Endothelial cell of umbilical vein (primary cell): ENCODE data around the gene TLX3. TPM values are rescaled to one million over a fixed set of nuclear protein-coding genes. Genes with fewer than 3 reads are reported as not detected.

ENCODE experiments used
- BruUV-seq: library from RNA; stranded (reverse); fragments of 400-500 nt; replicated peaks from 2 replicates; lab custom pipeline; 2021; lab: Mats Ljungman, UMichigan
- CTCF ChIA-PET: fragments of 300-600, 350-600 bp; sonication (Branson Sonifier 250); formaldehyde crosslinking; loops from one replicate; lab custom pipeline; 2021; ENCODE audit warnings: antibody characterized with exemption, inconsistent platforms; lab: Charles Lee
- POLR2A ChIA-PET: fragments of 300-600, 350-600 bp; sonication (Branson Sonifier 250); formaldehyde crosslinking; loops from one replicate; lab custom pipeline; 2021; ENCODE audit warnings: antibody characterized with exemption, inconsistent platforms; lab: Charles Lee
- DNase-seq: peaks from one replicate; pipeline ENCODE4 v3.0.0-alpha.2; 2011; ENCODE audit warnings: low read depth, low spot score
- FAIRE-seq: peaks from 2 replicates; lab custom pipeline; 2011; peaks lifted over from hg19 to GRCh38; lab: Jason Lieb, UNC
- H2AFZ ChIP-seq: 2 replicates; pipeline ENCODE4 v1.6.0; 2012; ENCODE audit warnings: low read depth, low read length, control low read depth, inconsistent platforms
- H3K27ac ChIP-seq: 2 replicates; pipeline ENCODE4 v1.5.1; 2011; ENCODE audit warnings: low read depth, mild to moderate bottlenecking, control low read depth, low read length, moderate library complexity; ENCODE audit not compliant: insufficient read depth
- H3K27me3 ChIP-seq, 2 experiments: 2 replicates each; pipeline versions ENCODE4 v1.6.0 to v1.6.1; 2011; ENCODE audit warnings: low read length in 2 of 2, mixed read lengths in 1 of 2; ENCODE audit not compliant: control insufficient read depth in 2 of 2, insufficient read depth in 2 of 2
- H3K36me3 ChIP-seq, 2 experiments: 2 replicates in 1 of 2; 3 replicates in 1 of 2; pipeline ENCODE4 v1.5.1; 2011; ENCODE audit warnings: low read length in 2 of 2, mild to moderate bottlenecking in 1 of 2, moderate library complexity in 1 of 2; ENCODE audit not compliant: control insufficient read depth in 2 of 2, insufficient read depth in 2 of 2; ENCODE audit errors: extremely low read depth in 1 of 2
- H3K4me1 ChIP-seq: 3 replicates; pipeline ENCODE4 v1.5.1; 2011; ENCODE audit warnings: mild to moderate bottlenecking, low read length; ENCODE audit not compliant: control insufficient read depth, insufficient read depth; ENCODE audit errors: extremely low read depth
- H3K4me2 ChIP-seq: 2 replicates; pipeline ENCODE4 v1.6.1; 2011; ENCODE audit warnings: low read length, control low read depth, mixed read lengths; ENCODE audit not compliant: insufficient read depth
- H3K4me3 ChIP-seq, 3 experiments: fragments of 200-600 bp in 1 of 3; sonication (generic), shearing (Covaris generic) in 1 of 3; replicated peaks in 1 of 3; 2 replicates each; pipeline ENCODE4 v1.5.1; 2011 to 2016; ENCODE audit warnings: control low read depth in 3 of 3, low read length in 3 of 3, mild to moderate bottlenecking in 2 of 3, inconsistent platforms in 1 of 3, low read depth in 1 of 3, moderate library complexity in 1 of 3; ENCODE audit not compliant: insufficient read depth in 1 of 3
- H3K79me2 ChIP-seq: 2 replicates; pipeline ENCODE4 v1.6.0; 2012; ENCODE audit warnings: low read length, inconsistent platforms; ENCODE audit not compliant: control insufficient read depth, insufficient read depth
- H3K9ac ChIP-seq: replicated peaks from 2 replicates; pipeline ENCODE3; 2011; ENCODE audit warnings: low read length, control low read depth; ENCODE audit not compliant: insufficient read depth; ENCODE audit errors: extremely low read depth
- H3K9me1 ChIP-seq: replicated peaks from 3 replicates; pipeline ENCODE4 v1.6.0; 2011; ENCODE audit warnings: mild to moderate bottlenecking, low read length; ENCODE audit not compliant: control insufficient read depth, insufficient read depth; ENCODE audit errors: extremely low read depth
- H3K9me3 ChIP-seq: replicated peaks from 2 replicates; pipeline ENCODE4 v1.5.1; 2012; ENCODE audit warnings: low read length, inconsistent platforms; ENCODE audit not compliant: control insufficient read depth, insufficient read depth
- H4K20me1 ChIP-seq: replicated peaks from 2 replicates; pipeline ENCODE3; 2011; ENCODE audit warnings: mild to moderate bottlenecking, low read length; ENCODE audit not compliant: control insufficient read depth, insufficient read depth; ENCODE audit errors: extremely low read depth
- CTCF ChIP-seq, 2 donors: IDR thresholded peaks; 1 replicate in 1 of 2; 2 replicates in 1 of 2; pipeline ENCODE4 v1.5.1; 2011; ENCODE audit warnings: low read length in 2 of 2, mild to moderate bottlenecking in 2 of 2, moderate library complexity in 2 of 2, control low read depth in 1 of 2, inconsistent platforms in 1 of 2, low read depth in 1 of 2; ENCODE audit not compliant: insufficient read depth in 1 of 2; ENCODE audit errors: extremely low read depth in 1 of 2
- EZH2 ChIP-seq: IDR thresholded peaks from 2 replicates; pipeline ENCODE4 v1.6.1; 2012; ENCODE audit warnings: borderline replicate concordance, low read depth, mild to moderate bottlenecking, moderate library complexity, low read length, inconsistent platforms; ENCODE audit not compliant: severe bottlenecking
- FOS ChIP-seq: IDR thresholded peaks from 2 replicates; pipeline ENCODE4 v1.6.1; 2011; ENCODE audit warnings: mild to moderate bottlenecking, low read length, moderate library complexity, borderline replicate concordance; ENCODE audit not compliant: insufficient read depth
- GATA2 ChIP-seq: IDR thresholded peaks from 2 replicates; pipeline ENCODE4 v1.7.0; 2011; ENCODE audit warnings: low read depth, mild to moderate bottlenecking, moderate library complexity, mixed read lengths, low read length; ENCODE audit not compliant: insufficient read length, insufficient read depth
- JUN ChIP-seq: IDR thresholded peaks from 2 replicates; pipeline ENCODE4 v1.6.1; 2011; ENCODE audit warnings: borderline replicate concordance, low read depth; ENCODE audit not compliant: insufficient read length, insufficient read depth
- MAX ChIP-seq: IDR thresholded peaks from 2 replicates; pipeline ENCODE4 v1.6.1; 2011; ENCODE audit not compliant: insufficient read depth, insufficient read length
- MYC ChIP-seq: IDR thresholded peaks from one replicate; pipeline ENCODE4 v1.6.1; 2011; ENCODE audit warnings: mild to moderate bottlenecking, low read depth, low read length
- POLR2A ChIP-seq: IDR thresholded peaks from 2 replicates; pipeline ENCODE4 v1.6.1; 2012; ENCODE audit warnings: low read depth, mild to moderate bottlenecking, control low read depth, low read length
- POLR2AphosphoS5 ChIP-seq: IDR thresholded peaks from 2 replicates; pipeline ENCODE4 v1.6.1; 2012; ENCODE audit warnings: low read depth, mild to moderate bottlenecking, control low read depth, low read length, moderate library complexity; ENCODE audit not compliant: insufficient read depth
- dilution Hi-C: fragments of 300-500 bp; cut with MboI; formaldehyde crosslinking; loops from one replicate; pipeline ENCODE4 v1.15.0; 2019; ENCODE audit warnings: low sequenced_read_pairs; ENCODE audit not compliant: extremely low pct_ligation_motif_present
- intact Hi-C: fragments of 100-400 bp; cut with micrococcal nuclease; formaldehyde crosslinking; loops from one replicate; pipeline ENCODE4 v1.10.0; 2022
- polyA plus RNA-seq, 4 experiments: library from polyadenylated mRNA; depleted of rRNA in 3 of 4; stranded (reverse) in 3 of 4; unstranded in 1 of 4; fragments of >200 nt; gene quantifications; 2 replicates each; pipeline versions ENCODE4 v1.2.1 to v1.2.3, GENCODE V29; 2011 to 2012; ENCODE audit warnings: missing spikeins in 1 of 4
- total RNA-seq: library from RNA; stranded (reverse); gene quantifications from 2 replicates; pipeline ENCODE4 v1.2.3, GENCODE V29; 2021

The TLX3 gene
- total and polyA plus RNA-seq, 2 donors (not counting 3 experiments of a cell fraction or from before 2014, with no cell fraction given) = not detected

- no TSS peak for BruUV-seq
- no peak for TF ChIP-seq MYC
- no peak for TF ChIP-seq POLR2A
- no peak for TF ChIP-seq EZH2
- no peak for TF ChIP-seq JUN
- TF ChIP-seq FOS = no peak
- TF ChIP-seq CTCF (IDR thresholded peaks at IDR 0.05; ENCODE audit: extremely low read depth in 1 of 2, insufficient read depth in 1 of 2, low read depth in 1 of 2, low read length in 2 of 2) = no peak
- no peak for TF ChIP-seq MAX
- no peak for TF ChIP-seq GATA2
- no peak for TF ChIP-seq POLR2AphosphoS5
- H4K20me1 ChIP-seq = no peaks in the 10 kb centered on the region
- no peaks in the 10 kb centered on the region for H3K4me1 ChIP-seq
- DNase-seq = no peak
- CTCF ChIA-PET = interaction anchor here (1.1 to 1.4 kb wide), 2 partner anchors 8 to 84 kb away, joined by 3 to 4 read pairs; no protein-coding TSS in a partner anchor
- H3K4me3 ChIP-seq = no peak overlapping the region
- POLR2A ChIA-PET = no interaction called here
- H2AFZ ChIP-seq = no peak overlapping the region
- H3K9ac ChIP-seq = no peak overlapping the region
- H3K36me3 ChIP-seq = no peaks in the 10 kb centered on the region
- no peaks in the 10 kb centered on the region for H3K9me3 ChIP-seq
- H3K27ac ChIP-seq = no peak overlapping the region
- H3K27me3 ChIP-seq = no peaks in the 10 kb centered on the region
- no peak for FAIRE-seq
- no peaks in the 10 kb centered on the region for H3K9me1 ChIP-seq
- intact Hi-C loops (no loop called here), dilution Hi-C loops (no loop called here)
- no peak overlapping the region for H3K4me2 ChIP-seq
- no peaks in the 10 kb centered on the region for H3K79me2 ChIP-seq
These were observed 17.7 kb upstream of the TLX3 start for GRCh38 chr5:171291371-171291770.
